ENCODE data around the gene NAIF1.
A peak's percentile ranks its signal among the peaks of the same experiment; 100 is the strongest.
"Not testable (repeated sequence)": the region's sequence is repeated elsewhere in the genome, so short reads cannot be mapped to it uniquely, and the experiment has no call there.

The NAIF1 gene, protein sequence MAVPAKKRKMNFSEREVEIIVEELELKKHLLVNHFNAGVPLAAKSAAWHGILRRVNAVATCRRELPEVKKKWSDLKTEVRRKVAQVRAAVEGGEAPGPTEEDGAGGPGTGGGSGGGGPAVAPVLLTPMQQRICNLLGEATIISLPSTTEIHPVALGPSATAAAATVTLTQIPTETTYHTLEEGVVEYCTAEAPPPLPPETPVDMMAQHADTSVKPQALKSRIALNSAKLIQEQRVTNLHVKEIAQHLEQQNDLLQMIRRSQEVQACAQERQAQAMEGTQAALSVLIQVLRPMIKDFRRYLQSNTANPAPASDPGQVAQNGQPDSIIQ

DNA sequence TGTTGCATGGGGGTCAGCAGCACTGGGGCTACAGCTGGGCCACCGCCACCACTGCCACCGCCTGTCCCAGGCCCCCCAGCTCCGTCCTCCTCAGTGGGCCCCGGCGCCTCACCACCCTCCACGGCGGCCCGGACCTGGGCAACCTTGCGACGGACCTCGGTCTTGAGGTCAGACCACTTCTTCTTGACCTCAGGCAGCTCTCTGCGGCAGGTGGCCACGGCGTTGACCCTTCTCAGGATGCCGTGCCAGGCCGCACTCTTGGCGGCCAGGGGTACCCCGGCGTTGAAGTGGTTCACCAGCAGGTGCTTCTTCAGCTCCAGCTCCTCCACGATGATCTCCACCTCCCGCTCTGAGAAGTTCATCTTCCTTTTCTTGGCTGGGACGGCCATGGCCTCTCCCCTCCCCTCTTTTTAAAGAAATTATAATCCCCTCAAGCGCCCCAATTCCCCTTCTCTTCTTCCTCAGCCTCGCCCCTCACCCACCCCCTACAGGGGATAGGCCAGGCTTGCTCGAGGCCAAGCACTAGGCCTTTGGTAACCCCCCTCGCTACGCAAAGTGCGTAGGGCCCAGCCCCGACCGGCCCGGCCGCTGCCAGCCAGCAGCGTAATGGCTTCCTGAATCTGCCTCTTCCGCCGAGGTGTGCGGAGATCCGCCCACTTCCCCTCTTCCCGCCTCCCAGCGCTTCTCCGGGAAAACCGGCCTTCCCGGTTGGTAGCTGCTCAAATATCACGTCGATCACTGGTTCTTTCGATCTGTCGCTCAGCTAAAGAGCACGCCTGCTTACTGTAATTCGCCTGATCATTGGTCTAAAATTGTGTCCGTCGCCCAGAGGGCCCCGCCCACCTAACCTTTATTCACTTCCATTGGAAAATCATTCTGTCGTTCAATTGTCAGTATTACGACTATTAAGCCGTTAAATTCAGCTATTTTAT lies at the start of gene NAIF1:
NAIF1 (minus strand) TSS at position 608 of the 932 bp plus-strand sequence; CDS start at position 389, 219 bp downstream.
- peak; percentile 95 for DNase-seq (ENCODE audit: low spot score)

DNA sequence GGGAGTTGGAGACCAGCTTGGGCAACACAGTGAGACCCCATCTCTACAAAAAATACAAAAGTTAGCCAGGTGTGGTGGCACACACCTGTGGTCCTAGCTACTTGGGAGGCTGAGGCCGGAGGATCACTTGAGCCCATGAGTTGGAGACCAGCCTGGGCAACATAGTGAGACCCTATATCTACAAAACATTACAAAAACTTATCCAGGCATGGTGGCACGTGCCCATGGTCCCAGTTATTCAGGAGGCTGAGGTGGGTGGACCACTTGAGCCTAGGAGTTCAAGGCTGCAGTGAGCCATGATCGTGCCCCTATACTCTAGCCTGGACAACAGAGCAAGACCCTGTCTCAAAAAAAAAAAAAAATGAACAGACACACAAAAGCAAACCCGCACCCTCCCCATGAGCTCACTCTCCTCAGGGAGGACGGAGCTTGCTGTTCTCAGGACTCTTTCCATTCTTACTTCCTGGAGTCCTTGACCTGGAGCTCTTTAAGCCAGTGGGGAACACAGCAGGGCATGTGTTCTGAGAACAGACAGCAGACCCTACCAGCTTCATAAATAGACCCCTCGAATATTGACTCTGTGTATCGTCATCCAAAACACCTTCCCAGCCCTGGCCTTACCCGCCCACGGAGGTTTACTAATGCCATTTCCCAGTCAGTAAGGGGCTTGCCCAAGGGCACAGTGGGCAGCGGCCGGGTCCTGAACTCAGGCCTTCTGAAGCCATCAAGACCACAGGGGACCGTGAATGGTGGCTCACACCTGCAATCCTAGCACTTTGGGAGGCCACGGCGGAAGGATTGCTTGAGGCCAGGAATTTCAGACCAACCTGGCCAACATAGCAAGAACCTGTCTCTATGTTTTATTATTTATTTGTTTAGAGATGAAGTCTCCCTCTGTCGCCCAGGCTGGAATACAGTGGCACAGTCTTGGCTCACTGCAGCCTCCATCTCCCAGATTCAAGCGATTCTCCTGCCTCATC lies 49.3 kb upstream of the NAIF1 start:
- no peak for DNase-seq (ENCODE audit: low spot score)

DNA sequence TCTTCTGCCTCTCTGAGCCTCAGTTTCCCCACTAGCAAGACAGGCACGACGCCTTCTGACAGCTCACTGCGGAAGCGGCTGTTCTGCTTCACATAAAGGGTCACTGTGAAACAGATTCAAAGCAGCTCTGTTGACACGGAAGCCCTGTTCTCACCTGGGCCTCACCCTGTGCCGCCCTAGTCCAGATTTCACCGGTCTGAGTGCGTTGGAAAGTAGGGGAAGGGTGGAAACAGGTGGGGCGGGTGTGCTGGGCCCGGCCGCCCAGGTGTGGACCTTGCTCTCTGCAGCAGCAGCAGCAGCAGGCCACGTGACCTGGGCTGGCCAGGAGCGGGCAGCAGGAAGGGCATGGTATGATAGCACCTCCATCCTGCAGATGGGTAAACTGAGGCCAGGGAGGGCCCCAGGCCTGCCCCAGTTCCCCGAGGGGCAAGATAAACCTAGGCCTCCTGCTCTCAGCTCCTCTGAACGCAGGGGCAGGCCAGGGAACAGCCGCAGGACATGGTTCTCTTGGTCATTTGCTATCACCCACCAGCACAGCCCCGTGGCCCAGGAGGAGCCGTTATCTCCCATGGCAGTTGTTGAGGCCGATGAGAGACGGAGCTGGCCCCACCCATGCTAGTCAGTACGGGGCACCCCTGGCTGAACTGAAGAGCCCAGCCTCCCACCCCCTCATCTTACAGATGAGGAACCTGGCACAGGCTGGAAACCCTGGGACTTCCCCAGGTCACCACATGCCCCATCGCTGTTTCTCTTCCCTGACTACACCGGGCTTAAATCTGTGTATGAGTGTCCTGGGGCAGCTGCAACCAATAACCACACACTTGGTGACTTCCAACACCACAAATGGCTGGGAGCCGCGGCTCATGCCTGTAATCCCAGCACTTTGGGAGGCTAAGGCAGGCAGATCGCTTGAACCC lies 48.3 kb upstream of the NAIF1 start:
- no peak for DNase-seq (ENCODE audit: low spot score)

DNA sequence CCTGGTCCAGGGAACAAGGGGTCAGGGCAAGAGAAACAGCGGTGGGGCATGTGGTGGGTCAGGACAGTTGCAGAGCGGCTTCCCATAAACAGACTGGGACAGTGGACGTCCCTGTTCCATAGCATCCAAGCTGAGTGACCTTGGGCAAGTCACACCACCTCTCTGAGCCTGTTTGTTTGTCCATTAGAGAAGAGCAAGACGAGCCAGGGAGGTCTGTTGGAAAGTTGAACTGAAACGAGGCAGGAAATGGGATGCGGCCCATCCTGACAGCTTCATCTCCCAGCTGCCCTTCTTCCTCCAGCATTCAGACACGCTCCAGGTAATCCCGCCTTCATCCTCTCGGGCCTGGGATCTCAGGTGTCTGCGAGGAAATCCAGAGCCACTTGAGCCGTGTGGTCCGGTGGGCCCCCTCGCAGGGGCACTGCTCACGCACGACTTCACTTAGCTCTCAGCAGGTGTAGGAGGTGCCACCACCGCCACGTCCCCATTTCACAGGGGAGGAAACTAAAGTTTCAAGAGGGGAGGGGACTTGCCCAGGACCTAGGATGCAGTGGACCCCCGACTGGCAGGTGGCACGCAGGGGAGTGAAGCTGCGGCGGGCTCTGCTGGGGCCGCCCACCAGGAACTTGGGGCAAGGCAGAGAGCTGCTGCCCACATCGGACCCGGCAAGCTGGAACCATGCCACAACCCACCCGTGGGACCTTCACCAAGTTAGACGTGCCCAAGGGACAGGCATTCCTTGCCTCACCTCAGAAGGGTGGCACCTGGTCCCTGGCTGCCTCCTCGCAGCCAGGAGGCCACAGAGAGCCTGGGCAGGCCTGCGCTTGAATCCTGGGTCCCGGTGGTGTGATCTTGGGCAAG lies 47.4 kb upstream of the NAIF1 start:
- no peak for DNase-seq (ENCODE audit: low spot score)

DNA sequence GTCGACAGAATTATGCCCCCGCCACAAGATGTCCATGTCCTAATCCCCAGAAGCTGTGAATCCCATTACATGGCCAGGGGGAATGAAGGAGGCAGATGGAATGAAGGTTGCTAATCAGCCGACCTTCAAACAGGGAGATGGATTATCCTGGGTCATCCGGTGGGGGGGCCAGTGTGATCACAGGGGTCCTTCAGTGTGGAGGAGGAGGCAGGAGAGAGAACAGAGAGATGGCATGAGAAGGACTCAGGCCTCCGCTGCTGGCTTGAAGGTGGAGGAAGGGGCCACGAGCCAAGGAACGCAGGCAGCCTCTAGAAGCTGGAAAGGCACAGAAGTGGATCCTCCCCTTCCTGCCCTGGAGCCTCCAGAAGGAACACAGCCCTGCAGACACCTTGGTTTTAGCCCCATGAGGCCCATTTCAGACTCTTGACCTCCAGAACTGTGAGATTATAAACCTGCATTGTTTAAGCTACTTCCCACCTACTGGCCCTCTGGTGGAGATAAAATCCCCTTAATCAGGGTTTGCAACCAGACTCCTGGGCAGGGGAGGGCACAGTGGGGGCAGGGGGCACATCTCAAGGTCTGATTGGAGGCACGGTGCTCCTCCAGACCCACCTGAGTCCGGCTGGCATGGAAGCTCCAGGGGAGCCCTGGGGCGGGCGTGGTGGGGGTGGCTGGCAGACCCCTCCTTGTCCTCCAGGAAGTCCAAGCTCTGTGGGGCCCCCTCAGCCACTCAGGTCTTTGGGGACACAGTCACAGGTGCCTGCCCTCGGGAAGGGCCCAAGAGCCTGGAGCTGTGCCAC lies 46.6 kb upstream of the NAIF1 start:
- DNase-seq (ENCODE audit: low spot score): no peak

DNA sequence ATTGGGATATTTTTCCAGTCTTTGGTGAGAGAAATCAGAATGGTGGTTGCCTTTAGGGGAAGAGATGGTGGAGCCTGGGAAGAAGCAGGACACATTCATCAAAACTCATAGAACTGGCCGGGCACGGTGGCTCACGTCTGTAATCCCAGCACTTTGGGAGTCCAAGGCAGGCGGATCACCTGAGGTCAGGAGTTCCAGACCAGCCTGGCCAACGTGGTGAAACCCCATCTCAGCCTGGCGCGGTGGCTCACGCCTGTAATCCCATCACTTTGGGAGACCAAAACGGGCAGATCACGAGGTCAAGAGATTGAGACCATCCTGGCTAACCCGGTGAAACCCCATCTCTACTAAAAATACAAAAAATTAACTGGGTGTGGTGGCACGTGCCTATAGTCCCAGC lies 44.6 kb upstream of the NAIF1 start:
- not testable (repeated sequence) for DNase-seq (ENCODE audit: low spot score)

DNA sequence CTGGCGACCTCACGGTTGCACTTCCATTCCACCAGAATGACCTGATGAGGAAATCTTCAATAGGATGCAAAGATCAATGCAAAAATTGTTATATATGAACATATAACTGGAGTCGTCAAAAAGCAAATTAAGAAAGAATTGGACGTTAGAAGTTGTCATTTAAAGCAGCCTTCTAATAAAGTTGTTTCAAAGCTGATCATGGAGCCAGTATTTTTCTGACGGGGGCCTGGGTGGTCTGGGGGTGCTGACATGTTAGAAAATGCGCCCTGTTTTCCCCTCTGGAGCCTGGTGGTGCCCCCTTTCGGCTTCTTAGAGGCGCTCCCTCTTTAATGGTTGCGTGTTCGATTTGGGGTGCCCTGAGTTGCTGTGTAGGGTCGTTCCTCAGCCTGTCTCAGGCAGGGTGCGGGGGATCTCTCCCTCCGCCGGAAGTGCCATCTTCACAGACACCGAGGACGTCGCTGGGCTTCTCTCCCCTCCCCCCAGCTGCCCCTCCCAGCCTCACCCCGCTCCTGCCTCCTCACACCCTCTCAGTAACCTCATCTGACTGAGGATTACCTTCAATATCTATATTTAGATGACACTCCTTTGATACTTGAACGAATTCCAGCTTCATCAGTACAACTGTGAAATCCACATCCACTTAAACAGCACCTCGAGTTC lies 42.1 kb upstream of the NAIF1 start:
- DNase-seq (ENCODE audit: low spot score): no peak

DNA sequence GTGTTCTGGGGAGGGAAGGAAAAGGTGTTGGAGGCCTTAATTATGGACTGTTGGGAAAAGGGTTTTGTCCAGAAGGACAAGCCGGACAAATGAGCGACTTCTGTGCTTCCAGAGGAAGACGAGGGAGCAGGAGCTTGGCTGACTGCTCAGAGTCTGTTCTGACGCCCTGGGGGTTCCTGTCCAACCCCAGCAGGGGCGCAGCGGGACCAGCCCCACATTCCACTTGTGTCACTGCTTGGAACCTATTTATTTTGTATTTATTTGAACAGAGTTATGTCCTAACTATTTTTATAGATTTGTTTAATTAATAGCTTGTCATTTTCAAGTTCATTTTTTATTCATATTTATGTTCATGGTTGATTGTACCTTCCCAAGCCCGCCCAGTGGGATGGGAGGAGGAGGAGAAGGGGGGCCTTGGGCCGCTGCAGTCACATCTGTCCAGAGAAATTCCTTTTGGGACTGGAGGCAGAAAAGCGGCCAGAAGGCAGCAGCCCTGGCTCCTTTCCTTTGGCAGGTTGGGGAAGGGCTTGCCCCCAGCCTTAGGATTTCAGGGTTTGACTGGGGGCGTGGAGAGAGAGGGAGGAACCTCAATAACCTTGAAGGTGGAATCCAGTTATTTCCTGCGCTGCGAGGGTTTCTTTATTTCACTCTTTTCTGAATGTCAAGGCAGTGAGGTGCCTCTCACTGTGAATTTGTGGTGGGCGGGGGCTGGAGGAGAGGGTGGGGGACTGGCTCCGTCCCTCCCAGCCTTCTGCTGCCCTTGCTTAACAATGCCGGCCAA lies 41.3 kb upstream of the NAIF1 start:
- no peak for DNase-seq (ENCODE audit: low spot score)

DNA sequence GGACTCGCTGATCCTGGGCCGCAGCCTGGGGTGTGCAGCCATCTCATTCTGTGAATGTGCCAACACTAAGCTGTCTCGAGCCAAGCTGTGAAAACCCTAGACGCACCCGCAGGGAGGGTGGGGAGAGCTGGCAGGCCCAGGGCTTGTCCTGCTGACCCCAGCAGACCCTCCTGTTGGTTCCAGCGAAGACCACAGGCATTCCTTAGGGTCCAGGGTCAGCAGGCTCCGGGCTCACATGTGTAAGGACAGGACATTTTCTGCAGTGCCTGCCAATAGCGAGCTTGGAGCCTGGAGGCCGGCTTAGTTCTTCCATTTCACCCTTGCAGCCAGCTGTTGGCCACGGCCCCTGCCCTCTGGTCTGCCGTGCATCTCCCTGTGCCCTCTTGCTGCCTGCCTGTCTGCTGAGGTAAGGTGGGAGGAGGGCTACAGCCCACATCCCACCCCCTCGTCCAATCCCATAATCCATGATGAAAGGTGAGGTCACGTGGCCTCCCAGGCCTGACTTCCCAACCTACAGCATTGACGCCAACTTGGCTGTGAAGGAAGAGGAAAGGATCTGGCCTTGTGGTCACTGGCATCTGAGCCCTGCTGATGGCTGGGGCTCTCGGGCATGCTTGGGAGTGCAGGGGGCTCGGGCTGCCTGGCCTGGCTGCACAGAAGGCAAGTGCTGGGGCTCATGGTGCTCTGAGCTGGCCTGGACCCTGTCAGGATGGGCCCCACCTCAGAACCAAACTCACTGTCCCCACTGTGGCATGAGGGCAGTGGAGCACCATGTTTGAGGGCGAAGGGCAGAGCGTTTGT lies 40.5 kb upstream of the NAIF1 start:
- no peak for DNase-seq (ENCODE audit: low spot score)

DNA sequence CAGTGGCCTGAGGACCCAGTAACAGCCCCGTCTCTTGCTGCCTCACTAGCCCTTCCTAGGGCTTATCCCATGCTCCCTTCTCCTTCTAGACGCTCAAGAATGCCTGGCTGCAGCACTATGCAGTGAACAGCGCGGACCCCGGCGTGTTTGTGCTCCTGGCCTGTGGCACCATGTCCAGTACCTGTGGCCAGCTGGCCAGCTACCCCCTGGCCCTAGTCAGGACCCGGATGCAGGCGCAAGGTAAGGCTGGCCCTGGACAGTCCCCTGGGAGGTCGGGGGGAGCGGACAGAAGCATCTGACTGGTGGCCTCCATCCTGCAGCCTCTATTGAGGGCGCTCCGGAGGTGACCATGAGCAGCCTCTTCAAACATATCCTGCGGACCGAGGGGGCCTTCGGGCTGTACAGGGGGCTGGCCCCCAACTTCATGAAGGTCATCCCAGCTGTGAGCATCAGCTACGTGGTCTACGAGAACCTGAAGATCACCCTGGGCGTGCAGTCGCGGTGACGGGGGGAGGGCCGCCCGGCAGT lies 39.9 kb upstream of the NAIF1 start:
- no peak for DNase-seq (ENCODE audit: low spot score)

DNA sequence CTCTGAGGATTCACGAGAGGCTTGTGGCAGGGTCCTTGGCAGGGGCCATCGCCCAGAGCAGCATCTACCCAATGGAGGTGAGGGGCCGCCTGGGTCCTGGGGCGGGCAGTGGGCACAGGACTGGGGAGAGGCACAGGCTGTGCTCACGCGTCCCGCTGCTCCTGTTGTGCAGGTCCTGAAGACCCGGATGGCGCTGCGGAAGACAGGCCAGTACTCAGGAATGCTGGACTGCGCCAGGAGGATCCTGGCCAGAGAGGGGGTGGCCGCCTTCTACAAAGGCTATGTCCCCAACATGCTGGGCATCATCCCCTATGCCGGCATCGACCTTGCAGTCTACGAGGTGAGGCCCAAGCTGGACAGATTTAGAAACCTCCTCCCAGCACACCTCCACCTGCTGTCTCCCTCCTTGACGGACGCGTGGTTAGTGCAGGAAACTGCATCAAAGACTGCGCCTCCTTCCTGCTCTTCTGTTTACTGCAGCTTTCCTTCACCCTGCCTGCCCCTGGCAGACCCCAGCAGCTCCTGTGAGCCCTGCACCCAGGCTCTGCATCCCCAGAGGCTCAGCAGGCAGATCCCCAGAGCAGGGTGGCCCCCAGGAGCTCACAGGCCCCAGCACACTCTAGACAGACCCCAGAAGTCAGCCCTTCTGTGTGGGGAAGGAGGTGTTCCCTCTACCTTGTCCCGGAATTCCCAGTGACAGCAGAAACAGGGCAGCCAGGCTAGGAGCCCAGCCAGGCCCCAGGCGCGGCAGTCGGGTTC lies 39.2 kb upstream of the NAIF1 start:
- DNase-seq (ENCODE audit: low spot score): no peak

DNA sequence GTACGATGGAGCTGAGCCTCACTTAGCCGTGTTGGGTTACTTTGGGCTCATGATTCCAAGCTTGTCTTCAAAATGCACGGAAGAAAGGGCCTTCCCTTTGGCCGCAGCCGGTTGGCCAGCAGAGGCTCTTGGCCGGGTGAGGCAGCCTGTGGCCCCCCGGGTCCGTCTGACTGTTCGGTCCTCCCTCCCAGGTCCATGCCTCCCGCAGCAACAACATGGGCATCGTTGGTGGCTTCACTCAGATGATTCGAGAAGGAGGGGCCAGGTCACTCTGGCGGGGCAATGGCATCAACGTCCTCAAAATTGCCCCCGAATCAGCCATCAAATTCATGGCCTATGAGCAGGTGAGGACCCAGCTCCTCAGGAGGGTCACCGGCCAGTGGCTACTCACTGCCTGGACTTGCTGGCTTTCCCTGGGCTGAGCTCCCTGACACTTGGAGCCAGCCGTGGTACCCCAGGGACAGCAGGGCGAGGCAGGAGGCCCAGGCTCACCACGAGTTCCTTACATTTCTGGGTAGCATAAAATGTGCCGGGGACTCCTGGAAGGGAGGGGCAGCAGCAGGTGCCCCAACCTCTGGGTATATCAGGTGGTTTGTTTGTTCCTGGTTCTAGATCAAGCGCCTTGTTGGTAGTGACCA lies 38.5 kb upstream of the NAIF1 start:
- no peak for DNase-seq (ENCODE audit: low spot score)

DNA sequence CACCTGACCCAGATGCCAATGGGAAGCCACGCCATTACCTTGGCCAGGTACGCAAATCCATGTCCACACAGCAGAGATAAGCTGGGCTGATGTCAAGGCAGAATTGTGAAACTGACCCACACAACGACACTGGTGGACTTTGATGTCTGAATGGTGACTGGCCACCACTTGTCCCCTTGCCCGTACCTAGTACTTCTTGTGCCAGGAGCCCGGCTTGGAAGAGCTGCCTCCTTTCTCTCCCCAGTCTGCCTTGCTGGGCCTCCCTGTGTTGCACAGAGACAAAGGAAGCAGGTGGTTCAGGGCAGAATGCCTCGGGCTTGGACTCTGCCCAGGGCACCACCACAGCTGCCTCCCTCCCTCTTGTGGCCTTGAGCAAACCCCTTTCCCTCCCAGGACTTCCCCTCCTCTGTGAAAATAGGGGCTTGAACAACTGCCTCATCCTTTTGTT lies 37.1 kb upstream of the NAIF1 start:
- no peak for DNase-seq (ENCODE audit: low spot score)

DNA sequence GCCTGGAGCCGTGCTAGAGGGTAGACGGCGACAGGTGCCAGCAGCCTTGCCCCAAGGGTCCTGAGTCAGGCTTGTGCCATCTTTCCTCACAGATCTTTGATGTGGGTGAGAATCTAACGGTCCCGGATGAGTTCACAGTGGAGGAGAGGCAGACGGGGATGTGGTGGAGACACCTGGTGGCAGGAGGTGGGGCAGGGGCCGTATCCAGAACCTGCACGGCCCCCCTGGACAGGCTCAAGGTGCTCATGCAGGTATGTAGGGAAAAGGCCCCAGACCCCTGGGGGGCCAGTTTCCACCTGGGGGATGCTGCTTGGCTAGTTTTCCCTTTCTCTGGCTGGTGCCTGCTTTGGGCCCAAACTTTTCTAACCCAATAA lies 36.5 kb upstream of the NAIF1 start:
- DNase-seq (ENCODE audit: low spot score): peak; percentile 37

DNA sequence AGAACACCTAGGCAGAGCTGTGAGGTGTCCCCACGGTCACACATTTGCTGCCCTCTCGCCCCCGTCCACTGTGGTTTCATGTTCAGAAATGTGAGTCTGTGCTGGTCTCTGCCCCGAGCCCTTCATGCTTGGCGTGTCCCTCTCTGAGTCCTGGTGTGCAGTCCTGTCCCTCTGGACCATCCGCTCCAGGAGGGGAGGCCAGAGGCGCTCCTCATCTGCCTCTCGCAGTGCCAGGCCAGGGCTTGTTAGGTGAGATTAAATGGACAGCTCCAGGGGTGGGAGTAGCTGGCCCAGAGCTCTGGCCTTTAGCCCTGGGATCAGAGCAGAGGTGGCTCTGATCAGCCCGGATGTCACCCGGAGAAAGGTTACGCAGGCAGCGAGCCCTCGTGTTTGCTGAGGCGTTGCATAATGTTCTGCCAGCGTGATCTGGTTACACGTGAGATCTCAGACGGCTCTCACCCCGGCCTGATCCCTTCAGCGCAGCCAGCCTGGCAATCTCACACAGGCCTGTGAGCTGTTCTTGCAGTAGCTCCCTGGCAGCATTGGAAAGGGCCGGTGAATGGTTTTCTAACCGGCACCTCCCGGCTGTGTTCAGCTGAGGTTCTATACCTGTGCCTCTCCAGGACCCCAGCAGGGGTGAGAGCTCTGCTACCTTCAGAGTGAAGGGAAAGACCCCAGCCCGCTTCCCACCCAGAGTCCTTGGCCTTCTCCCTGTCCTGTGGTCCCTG lies 35.9 kb upstream of the NAIF1 start:
- no peak for DNase-seq (ENCODE audit: low spot score)
